ENCODE measurements around the gene SAMHD1.
"Not testable (repeated sequence)": the region's sequence is repeated elsewhere in the genome, so short reads cannot be mapped to it uniquely, and the experiment has no call there.

Gene SAMHD1

DNA sequence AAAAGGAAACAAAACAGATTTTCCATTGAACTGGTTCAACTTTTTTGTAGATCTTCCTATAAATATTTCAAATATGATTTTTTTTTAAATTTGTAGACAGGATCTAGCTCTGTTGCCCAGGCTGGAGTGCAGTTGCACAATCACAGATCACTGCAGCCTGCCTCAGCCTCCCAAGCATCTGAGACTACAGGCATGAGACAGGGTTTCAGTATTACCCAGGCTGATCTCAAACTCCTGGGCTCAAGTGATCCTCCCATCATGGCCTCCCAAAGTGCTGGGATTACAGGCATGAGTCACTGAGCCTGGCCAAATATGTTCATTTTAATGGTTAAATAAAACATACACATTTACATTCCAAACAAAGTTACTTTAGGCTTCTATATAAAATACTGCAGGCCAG, 33.6 kb downstream of the SAMHD1 start:
- FAIRE-seq (no peak), DNase-seq (ENCODE audit: insufficient read length, low spot score) (no peak)

DNA sequence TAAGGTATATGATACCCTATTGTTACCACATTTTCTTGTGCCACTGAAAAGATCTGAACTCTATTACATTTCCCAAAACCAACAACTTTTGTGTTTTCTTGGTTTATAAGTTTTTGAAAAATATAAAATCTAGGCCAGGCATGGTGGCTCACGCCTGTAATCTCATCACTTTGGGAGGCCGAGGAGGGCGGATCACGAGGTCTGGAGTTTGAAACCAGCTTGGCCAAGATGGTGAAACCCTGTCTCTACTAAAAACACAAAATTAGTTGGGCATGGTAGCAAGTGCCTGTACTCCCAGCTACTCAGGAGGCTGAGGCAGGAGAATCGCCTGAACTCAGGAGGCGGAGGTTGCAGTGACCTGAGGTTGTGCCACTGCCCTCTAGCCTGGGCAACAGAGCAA, 34.3 kb downstream of the SAMHD1 start:
- no peak for DNase-seq (ENCODE audit: insufficient read length, low spot score)
- no peak for FAIRE-seq

DNA sequence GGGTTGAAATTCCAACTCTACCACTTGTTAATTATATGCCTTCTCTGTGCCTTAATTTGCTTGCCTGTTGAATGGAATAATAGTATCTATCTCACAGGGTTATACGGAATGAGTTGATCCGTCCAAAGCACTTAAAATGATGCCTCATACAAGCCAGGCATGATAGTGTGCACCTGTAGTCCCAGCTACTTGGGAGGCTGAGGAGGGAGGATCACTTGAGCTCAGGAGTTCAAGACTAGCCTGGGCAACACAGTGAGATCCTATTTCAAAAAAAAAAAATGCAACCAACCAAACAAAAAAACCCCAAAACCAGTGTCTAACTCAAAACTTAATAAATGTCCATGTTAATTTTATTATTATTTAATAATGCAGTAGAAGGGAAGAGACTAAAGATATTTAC, 35.3 kb downstream of the SAMHD1 start:
- no peak for FAIRE-seq
- DNase-seq (ENCODE audit: insufficient read length, low spot score) = no peak

DNA sequence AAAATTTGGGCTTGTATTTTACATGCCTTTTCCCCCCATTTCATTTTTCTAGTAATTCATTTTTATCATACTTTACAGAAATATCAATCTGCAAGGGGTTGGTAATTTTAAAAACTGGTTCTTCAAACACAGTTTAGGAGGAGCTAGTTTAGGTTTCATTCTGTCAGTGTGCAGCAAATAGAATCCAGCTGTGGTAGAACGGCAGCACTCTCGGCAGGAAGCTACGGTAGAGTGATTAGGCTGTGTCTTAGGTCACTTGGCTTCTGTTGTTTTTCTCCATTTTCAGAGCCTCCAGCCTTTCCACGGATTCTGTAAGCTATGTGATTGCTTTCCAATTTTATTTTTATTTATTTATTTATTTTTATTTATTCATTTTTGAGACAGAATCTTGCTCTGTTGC, 42.9 kb downstream of the SAMHD1 start:
- peak; percentile 15 for DNase-seq (ENCODE audit: insufficient read length, low spot score)
- FAIRE-seq = peak; percentile 82

DNA sequence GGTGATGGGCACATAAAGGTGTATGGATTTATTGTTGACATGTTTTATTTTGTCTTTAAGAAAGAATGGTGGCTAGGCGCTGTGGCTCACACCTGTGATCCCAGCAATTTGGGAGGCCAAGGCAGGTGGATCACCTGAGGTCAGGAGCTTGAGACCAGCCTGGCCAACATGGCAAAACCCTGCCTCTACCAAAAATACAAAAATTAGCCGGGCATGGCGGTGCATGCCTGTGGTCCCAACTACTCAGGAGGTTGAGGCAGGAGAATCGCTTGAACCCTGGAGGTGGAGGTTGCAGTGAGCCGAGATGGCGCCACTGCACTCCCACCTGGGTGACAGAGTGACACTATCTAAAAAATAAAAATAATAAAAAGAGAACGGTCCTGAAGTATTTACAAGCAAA, 45.4 kb downstream of the SAMHD1 start:
- DNase-seq (ENCODE audit: insufficient read length, low spot score); FAIRE-seq: not testable (repeated sequence)

DNA sequence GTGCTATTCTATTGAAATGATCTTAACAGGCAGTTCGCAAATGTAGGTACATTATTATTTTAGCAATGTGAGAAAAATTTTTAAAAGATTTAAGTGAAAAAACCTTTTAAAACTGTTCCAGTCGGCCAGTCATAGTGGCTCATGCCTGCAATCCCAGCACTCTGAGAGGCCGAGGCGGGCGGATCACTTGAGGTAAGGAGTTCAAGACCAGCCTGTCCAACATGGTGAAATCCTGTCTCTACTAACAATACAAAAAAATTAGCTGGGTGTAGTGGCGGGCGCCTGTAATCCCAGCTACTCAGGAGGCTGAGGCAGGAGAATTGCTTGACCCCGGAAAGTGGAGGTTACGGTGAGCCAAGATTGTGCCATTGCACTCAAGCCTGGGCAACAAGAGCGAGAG, 45.9 kb downstream of the SAMHD1 start:
- not testable (repeated sequence) for FAIRE-seq; DNase-seq (ENCODE audit: insufficient read length, low spot score)

DNA sequence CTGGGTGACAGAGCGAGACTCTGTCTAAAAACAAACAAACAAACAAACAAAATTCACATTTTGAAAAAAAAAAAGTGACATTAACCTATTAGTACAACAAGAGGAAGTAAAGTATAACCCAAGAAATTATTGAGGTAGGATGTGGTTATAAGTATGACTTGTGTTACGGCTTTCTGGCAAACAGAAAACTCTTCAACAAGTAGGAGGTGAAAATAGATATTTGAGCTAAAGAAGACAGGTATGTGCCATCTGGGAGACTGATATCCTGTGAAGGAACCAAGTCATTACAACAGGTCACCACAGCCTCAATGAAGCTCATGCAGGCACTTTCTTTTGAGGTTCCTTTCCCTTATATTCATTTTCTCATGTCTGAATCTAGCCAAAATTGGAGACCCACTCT, 46.8 kb downstream of the SAMHD1 start:
- DNase-seq (ENCODE audit: insufficient read length, low spot score) = no peak

DNA sequence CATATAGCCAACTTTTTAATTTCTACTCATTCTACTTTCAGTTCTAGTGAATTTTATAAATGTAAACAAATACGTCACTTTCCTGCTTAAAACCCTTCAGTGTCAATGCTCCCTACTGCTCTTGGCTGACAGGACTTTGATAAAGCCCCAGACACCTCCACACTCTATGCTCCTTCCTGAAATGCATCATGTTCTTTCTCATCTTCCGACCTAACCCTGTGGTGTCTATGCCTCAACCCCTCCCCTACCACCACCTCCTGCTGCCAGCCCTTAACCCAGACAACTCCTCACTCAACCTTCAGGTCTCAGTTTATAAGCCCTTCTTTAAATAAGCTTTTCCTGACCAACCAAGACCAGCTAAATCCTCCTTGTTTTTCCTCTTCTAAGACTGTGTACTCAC, 56.5 kb downstream of the SAMHD1 start:
- FAIRE-seq (no peak), DNase-seq (ENCODE audit: insufficient read length, low spot score) (no peak)

More for the DNA sequence above, 46.8 kb downstream of the SAMHD1 start:
- no peak for FAIRE-seq

DNA sequence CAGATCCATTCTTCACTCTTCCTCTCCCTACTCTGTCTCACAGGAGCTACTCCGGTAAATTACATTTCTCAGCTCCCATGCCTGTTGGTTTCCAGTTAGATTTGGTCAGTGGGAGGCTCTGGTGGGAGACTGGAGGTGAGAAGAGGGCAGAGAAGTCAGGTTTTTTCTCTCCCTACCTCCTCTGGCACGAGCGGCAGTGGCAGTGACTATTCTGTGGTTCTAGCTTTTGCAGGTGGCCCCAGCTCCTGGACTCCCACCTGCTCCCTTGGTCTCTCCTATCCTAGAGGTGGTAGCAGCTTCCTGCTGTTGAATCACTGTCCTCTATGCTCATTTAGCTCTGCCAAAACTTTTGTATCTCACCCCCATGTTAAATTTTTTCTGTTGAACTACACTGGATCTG, 57.7 kb downstream of the SAMHD1 start:
- no peak for FAIRE-seq
- DNase-seq (ENCODE audit: insufficient read length, low spot score) = no peak

DNA sequence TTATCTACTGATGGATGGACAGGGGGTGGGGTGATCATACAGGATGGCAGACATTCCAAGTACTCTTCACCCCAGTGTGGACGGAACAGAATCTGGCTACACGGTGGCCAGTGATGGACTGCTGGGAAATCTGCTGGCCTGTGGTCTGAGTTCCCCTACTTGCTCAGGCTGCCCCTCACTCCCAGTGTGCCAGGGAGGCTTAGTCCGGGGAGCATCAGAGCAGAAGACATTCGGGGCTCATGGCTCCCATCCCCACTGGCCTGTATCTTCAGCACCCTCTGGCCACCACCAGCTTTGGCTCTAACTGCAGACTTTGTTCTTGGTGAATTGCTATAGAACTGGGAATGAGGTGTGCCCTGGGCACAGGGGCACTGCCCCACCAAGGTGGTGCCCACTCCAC, 60.3 kb downstream of the SAMHD1 start:
- no peak for DNase-seq (ENCODE audit: insufficient read length, low spot score)
- FAIRE-seq = no peak

DNA sequence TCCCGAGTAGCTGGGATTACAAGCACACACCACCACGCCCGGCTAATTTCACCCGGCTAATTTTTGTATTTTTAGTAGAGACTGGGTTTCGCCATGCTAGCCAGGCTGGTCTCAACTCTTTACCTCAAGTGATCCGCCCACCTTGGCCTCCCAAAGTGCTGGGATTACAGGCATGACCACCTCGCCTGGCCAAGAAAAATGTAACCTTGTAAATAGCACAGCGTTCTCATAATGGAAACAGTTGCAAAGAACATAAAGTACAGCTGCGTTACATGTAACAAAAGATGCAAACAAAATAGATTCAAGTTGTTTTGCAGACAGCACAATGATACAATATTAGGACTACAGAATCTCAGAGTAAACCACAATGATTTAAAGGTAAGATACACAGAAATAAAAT, 60.9 kb downstream of the SAMHD1 start:
- FAIRE-seq (no peak), DNase-seq (ENCODE audit: insufficient read length, low spot score) (no peak)

DNA sequence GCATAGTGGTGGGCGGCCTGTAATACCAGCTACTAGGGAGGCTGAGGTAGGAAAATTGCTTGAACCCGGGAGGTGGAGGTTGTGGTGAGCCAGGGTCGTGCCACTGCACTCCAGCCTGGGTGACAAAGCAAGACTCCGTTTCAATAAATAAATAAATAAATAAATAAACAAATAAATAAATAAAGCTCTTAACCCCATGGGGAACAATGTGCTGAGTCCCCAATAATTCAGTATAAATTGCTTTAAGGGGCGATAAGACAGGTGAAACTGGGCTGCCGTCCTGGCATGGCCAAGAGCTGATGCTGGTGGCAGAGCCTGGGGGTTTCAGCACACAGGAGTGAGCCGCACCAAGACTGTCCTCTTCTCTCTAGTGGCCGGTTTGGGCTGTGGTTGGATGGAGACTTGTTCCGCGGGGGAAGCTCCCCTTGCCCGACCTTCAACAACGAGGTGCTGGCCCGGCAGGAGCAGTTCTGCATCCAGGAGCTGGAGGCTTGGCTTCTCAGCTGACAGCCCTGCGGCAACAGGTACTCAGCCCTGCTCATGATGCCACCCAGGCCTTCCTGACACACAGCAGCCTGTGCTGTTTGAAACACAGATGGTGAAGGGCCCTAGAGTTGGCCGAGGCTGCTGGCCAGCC, 62.5 kb downstream of the SAMHD1 start:
- no peak for DNase-seq (ENCODE audit: insufficient read length, low spot score)
- no peak for FAIRE-seq

DNA sequence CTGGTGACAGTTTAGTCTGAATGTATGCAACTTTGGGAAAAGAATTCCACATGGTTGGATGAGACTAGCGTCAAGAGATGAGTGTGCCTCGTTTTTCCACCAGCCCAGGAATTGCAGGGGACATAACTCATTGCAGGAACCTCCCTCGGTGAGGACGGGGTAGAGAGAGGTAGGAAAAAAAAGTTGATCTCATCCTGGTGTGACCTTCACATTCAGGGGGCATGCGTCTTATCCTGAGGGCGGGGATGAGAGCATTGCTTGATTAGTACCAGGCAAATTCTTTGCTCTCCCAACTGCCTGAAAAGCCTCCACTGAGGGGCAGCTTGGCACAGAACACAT, 63.8 kb downstream of the SAMHD1 start:
- no peak for DNase-seq (ENCODE audit: insufficient read length, low spot score)
- FAIRE-seq = no peak

DNA sequence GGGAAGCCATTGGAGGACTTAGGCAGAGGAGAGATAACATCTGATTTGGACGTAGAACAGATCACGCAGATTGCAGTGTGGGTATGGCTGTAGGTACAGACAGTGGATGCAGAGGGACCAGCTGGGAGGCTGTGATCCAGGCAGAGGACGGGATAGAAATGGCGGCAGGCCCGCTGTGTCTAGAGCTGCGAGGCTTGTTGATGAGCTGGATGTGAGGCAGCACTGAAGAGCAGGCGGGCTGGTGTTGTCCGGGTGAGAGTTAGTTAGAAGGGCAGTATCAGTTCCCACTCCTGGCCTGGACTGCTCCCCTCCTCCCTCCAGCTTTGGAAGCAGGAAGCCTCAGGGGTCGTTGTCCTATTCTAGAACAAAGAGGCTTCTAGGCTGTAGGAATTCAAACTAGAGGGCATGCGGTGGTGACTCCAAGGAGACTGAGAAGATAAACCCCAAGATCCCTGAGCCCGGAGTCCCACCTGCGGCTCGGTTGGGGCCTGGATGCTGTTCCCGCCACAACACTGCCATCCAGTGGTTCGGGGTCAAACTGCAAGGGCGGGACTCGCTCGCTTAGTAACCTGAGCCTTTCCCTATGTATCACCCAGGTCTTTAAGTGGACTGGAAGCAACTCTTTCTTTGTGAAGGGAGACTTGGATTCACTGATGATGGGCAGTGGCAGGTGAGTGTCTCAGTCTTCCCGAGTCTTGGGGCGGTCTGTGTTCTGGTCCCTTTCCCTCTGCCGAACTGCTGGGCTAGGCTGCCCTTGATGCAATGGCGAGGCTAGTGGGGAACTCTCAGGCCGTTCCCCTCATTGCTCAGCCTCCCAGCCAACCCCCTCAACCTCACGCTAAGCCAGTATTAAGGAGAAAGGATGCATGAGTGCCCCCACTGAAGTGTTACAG, 64.4 kb downstream of the SAMHD1 start:
- DNase-seq (ENCODE audit: insufficient read length, low spot score) = peak; percentile 78
- FAIRE-seq = peak; percentile 96

DNA sequence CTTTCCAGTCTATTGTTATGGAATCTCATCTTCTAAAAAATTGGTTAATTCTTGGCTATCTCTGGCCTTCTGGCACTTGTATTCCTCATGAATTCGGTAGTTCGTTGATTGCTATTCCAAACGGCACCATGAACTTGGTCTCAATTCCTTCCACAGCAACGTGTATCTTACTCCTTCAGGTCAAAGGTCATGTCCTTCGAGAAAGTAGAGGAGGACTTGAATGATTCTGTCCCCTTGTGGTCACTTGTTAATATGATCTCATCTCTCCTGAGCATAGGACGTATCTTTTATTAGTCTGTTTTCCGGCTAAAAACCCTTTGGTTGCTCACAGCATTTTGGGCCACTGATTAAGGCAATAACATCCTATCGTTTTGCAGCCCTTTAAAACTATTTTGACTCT, 66.2 kb downstream of the SAMHD1 start:
- FAIRE-seq (no peak), DNase-seq (ENCODE audit: insufficient read length, low spot score) (no peak)

DNA sequence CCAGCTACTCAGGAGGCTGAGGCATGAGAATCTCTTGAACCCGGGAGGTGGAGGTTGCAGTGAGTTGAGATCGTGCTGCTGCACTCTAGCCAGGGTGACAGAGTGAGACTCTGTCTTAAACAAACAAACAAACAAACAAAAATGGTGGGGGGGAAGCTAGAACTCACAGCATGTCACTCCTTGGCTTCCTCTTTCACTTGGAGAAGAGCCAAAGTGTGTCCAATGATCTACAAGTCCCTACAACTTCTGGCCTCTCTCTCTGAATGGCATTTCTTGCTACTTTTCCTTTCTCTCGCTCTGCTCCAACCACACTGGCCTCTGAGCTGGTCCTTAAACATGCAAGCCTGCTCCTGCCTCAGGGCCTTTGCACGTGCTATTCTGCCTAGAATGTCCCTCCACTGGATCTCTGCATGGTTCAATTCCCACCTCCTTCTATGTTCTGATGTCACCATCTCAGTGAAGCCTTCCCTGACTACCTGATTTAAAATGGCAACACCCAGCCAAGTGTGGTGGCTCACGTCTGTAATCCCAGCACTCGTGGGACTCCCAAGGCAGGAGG, 67.5 kb downstream of the SAMHD1 start:
- FAIRE-seq (no peak), DNase-seq (ENCODE audit: insufficient read length, low spot score) (no peak)

DNA sequence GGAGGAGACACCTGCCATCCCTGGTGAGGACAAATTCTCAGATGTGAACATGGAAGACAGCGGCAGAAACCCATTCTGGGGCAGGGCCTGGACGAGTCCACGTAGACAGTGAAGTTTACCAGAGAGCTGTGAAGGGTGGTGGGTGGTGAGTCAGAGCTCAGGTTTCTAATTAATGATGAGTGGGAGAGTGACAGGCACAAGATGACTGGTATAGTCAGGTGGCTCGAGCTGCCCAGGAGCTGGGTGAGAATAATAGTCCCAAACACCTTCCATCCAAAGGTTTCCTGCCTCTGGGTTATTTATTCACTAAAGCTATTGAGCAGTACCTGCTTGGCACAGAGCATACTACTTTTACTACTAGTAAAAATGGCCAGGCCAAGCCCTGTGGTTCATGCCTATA, 69.6 kb downstream of the SAMHD1 start:
- FAIRE-seq = no peak
- DNase-seq (ENCODE audit: insufficient read length, low spot score) = no peak

DNA sequence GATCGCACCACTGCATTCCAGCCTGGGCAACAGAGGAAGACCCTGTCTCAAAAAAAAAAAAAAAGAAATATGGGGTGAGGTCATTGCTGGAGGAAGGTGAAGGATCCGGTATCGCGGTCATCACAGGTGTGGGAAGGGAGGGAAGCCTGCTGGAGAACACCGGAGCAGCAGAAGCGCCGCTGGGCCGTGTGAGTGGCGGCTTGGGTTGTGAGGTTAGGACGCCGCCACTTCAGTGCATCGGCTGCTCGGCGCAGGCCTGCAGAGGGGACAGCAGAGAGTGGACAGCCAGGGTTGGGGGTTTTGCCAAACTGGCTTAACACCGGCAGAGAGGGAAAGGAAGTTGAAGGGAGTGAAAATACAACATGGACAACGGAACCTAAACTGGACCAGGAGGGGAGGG, 70.2 kb downstream of the SAMHD1 start:
- DNase-seq (ENCODE audit: insufficient read length, low spot score) (no peak), FAIRE-seq (no peak)

DNA sequence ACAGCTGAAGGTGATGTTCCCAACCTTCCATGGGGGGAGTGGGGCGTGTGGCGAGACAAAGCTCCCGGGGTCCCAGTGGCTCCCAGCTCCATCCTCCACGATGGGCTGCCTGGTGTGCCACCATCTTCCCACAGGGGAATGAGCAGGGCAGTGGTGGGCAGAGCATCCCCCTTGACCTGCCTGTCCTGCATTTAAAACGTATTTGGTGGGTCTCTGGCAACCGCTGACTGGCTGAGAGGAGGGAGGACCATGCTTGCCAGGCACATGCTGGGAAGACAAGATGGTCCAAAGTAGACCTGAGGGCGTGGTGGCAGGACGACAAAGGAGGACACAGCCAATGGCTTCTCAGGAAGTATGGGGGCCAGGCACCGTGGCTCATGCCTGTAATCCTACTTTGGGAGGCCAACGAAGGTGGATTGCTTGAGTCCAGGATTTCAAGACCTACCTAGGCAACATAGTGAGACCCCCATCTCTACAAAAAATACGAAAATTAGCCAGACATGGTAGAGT, 70.7 kb downstream of the SAMHD1 start:
- no peak for FAIRE-seq
- DNase-seq (ENCODE audit: insufficient read length, low spot score) = no peak

DNA sequence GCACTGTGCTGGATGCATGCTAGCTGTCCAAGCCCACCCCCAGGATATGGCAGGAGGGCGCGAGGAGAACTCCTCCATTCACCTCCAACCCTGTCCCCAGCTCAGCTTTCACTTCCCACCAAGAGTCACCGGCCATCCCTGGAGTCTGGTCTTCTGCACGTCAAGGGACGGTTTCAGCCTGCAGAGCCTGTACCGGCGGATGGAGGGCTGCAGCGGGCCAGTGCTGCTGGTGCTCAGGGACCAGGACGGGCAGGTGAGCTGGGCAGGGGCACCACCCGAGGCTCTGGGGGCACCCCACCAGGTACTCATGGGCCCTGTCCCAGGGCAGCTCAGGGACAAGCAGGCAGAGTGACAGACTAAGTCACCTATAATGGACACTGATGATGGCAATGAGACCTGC, 72.6 kb downstream of the SAMHD1 start:
- DNase-seq (ENCODE audit: insufficient read length, low spot score) (no peak), FAIRE-seq (no peak)

DNA sequence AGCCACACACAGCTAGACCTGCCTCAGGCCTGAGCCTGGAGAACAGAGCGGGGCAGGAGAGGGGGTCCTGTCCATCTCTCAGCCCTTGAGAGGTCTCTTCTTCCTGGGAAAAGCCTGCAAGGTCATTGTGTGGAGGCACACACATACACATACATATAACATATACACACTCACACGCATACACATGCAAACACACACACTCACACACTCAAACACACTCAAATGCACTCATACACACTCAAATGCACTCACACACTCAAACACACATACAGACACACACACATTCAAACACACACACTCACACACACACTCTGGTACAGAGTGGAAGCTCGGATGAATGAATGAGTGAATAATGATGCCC, 75.1 kb downstream of the SAMHD1 start:
- FAIRE-seq (no peak), DNase-seq (ENCODE audit: insufficient read length, low spot score) (no peak)

All from GM19239 (cell line).